IMR-90 (cell line): ENCODE data around the gene TOB2. TPM values are rescaled to one million over a fixed set of nuclear protein-coding genes. Genes with fewer than 3 reads are reported as not detected.
A peak's percentile ranks its signal among the peaks of the same experiment; 100 is the strongest.

Source experiments
- ATAC-seq: fragments of 200-7000 bp; cut with Tn5 transposase; 2 replicates; pipeline ENCODE4 v1.9.1; 2020; ENCODE audit warnings: low read depth, mild to moderate bottlenecking, moderate library complexity
- BruUV-seq: library from RNA; stranded (reverse); fragments of 400-500 nt; replicated peaks from 2 replicates; lab custom pipeline; 2021; lab: Mats Ljungman, UMichigan
- CTCF ChIA-PET: fragments of 300-600 bp; formaldehyde crosslinking; extraction: SDS; loops from one replicate; lab custom pipeline; 2021; ENCODE audit warnings: antibody characterized with exemption; lab: Yijun Ruan, JAX
- POLR2A ChIA-PET: fragments of 300-600 bp; sonication (Branson Sonifier 250); formaldehyde crosslinking; loops from one replicate; lab custom pipeline; 2022; ENCODE audit warnings: antibody characterized with exemption; ENCODE audit not compliant: unreplicated experiment; lab: Charles Lee
- DNase-seq: peaks from one replicate; pipeline ENCODE4 v3.0.0; 2013
- H2AFZ ChIP-seq: replicated peaks from 2 replicates; pipeline ENCODE3; 2013; ENCODE audit warnings: low read length, mild to moderate bottlenecking; ENCODE audit not compliant: poor library complexity
- H2AK5ac ChIP-seq: 2 replicates; pipeline ENCODE4 v1.6.1; 2013; ENCODE audit warnings: low read depth, low read length, inconsistent platforms
- H2AK9ac ChIP-seq: replicated peaks from 2 replicates; pipeline ENCODE3; 2013; ENCODE audit warnings: mild to moderate bottlenecking, low read depth, low read length, moderate library complexity; ENCODE audit not compliant: poor library complexity
- H2BK120ac ChIP-seq: 2 replicates; pipeline ENCODE4 v1.6.1; 2013; ENCODE audit warnings: low read depth, low read length, inconsistent platforms
- H2BK15ac ChIP-seq: 3 replicates; pipeline ENCODE4 v1.6.1; 2013; ENCODE audit warnings: low read depth, low read length, inconsistent platforms
- H2BK20ac ChIP-seq: 2 replicates; pipeline ENCODE4 v1.6.1; 2013; ENCODE audit warnings: low read depth, mild to moderate bottlenecking, inconsistent platforms, low read length, moderate library complexity
- H2BK5ac ChIP-seq: 2 replicates; pipeline ENCODE4 v1.6.1; 2013; ENCODE audit warnings: mild to moderate bottlenecking, low read depth, low read length, inconsistent platforms; ENCODE audit not compliant: poor library complexity, severe bottlenecking
- H3K14ac ChIP-seq: replicated peaks from 2 replicates; pipeline ENCODE4 v1.6.1; 2013; ENCODE audit warnings: low read depth, low read length, inconsistent platforms
- H3K18ac ChIP-seq: 2 replicates; pipeline ENCODE4 v1.6.1; 2013; ENCODE audit warnings: low read depth, low read length, control low read depth
- H3K23ac ChIP-seq: 2 replicates; pipeline ENCODE4 v1.6.1; 2013; ENCODE audit warnings: low read depth, low read length, inconsistent platforms
- H3K27ac ChIP-seq: 2 replicates; pipeline ENCODE4 v1.5.1; 2013; ENCODE audit warnings: mild to moderate bottlenecking, control low read depth, low read length; ENCODE audit not compliant: insufficient read depth
- H3K27me3 ChIP-seq: 2 replicates; pipeline ENCODE4 v1.6.1; 2013; ENCODE audit warnings: low read length; ENCODE audit not compliant: control insufficient read depth, insufficient read depth
- H3K36me3 ChIP-seq: 2 replicates; pipeline ENCODE4 v1.6.1; 2013; ENCODE audit warnings: low read length, mixed read lengths; ENCODE audit not compliant: control insufficient read depth, insufficient read depth
- H3K4ac ChIP-seq: 2 replicates; pipeline ENCODE4 v1.6.1; 2013; ENCODE audit warnings: low read depth, low read length, inconsistent platforms
- H3K4me1 ChIP-seq: 2 replicates; pipeline ENCODE4 v1.6.1; 2013; ENCODE audit warnings: low read length, mixed read lengths; ENCODE audit not compliant: control insufficient read depth, insufficient read depth
- H3K4me2 ChIP-seq: 2 replicates; pipeline ENCODE4 v1.6.1; 2013; ENCODE audit warnings: low read depth, mild to moderate bottlenecking, control low read depth, low read length, moderate library complexity
- H3K4me3 ChIP-seq: 2 replicates; pipeline ENCODE4 v1.5.1; 2013; ENCODE audit warnings: low read depth, mild to moderate bottlenecking, control low read depth, low read length, moderate library complexity; ENCODE audit not compliant: insufficient read depth
- H3K56ac ChIP-seq: 2 replicates; pipeline ENCODE4 v1.6.1; 2013; ENCODE audit warnings: low read length, inconsistent platforms; ENCODE audit not compliant: insufficient read depth; ENCODE audit errors: extremely low read depth
- H3K79me1 ChIP-seq, 2 experiments: 2 replicates each; pipeline ENCODE4 v1.6.1; 2013; ENCODE audit warnings: low read length in 2 of 2, inconsistent platforms in 1 of 2, low read depth in 1 of 2
- H3K9ac ChIP-seq: 2 replicates; pipeline ENCODE4 v1.6.1; 2013; ENCODE audit warnings: low read depth, low read length, control low read depth
- H3K9me1 ChIP-seq: 2 replicates; pipeline ENCODE4 v1.6.1; 2013; ENCODE audit warnings: low read length, inconsistent platforms; ENCODE audit not compliant: insufficient read depth
- H3K9me3 ChIP-seq: 2 replicates; pipeline ENCODE4 v1.6.1; 2013; ENCODE audit warnings: low read length; ENCODE audit not compliant: control insufficient read depth, insufficient read depth
- H4K20me1 ChIP-seq: 2 replicates; pipeline ENCODE4 v1.6.1; 2013; ENCODE audit warnings: low read length, inconsistent platforms; ENCODE audit not compliant: insufficient read depth
- H4K5ac ChIP-seq: 2 replicates; pipeline ENCODE4 v1.6.1; 2013; ENCODE audit warnings: mild to moderate bottlenecking, low read depth, low read length, control low read depth
- H4K8ac ChIP-seq, 2 experiments: 2 replicates each; pipeline ENCODE4 v1.6.1; 2013; ENCODE audit warnings: low read depth in 2 of 2, low read length in 2 of 2, control low read depth in 1 of 2, inconsistent platforms in 1 of 2
- H4K91ac ChIP-seq: 2 replicates; pipeline ENCODE4 v1.6.1; 2013; ENCODE audit warnings: low read depth, low read length, inconsistent platforms; ENCODE audit not compliant: insufficient read depth
- CTCF ChIP-seq: conservative IDR thresholded peaks from 2 replicates; pipeline ENCODE4 v1.5.1; 2012; ENCODE audit warnings: mild to moderate bottlenecking, low read depth, low read length, improper control_type of control experiment
- MXI1 ChIP-seq: IDR thresholded peaks from 2 replicates; pipeline ENCODE4 v1.6.1; 2012; ENCODE audit warnings: low read depth, mild to moderate bottlenecking, low read length, moderate library complexity, borderline replicate concordance
- WGBS, 2 experiments: methylation state at CpG; one replicate each; pipeline versions ENCODE4 v1.1.5 to v1.1.7; 2013; ENCODE audit warnings: missing lambda C conversion rate in 2 of 2; ENCODE audit not compliant: insufficient read length in 1 of 2; ENCODE audit errors: extremely low coverage in 2 of 2; 5-methylcytosine and 5-hydroxymethylcytosine counted together
- dilution Hi-C: fragments of 300-500 bp; cut with HindIII; formaldehyde crosslinking; loops from one replicate; pipeline ENCODE4 v1.14.3; 2018; ENCODE audit warnings: low sequenced_read_pairs; ENCODE audit not compliant: unreplicated experiment
- in situ Hi-C: fragments of 300-500 bp; cut with MboI; formaldehyde crosslinking; loops from 3 replicates; pipeline ENCODE4 v1.14.3; 2019; ENCODE audit warnings: low sequenced_read_pairs, inconsistent platforms, mixed read lengths
- intact Hi-C: fragments of 100-400 bp; cut with micrococcal nuclease; formaldehyde crosslinking; loops from 2 replicates; pipeline ENCODE4 v1.10.0; 2022
- polyA plus RNA-seq, 3 experiments: library from polyadenylated mRNA; depleted of rRNA; stranded (reverse); fragments of >200 nt; gene quantifications; 2 replicates each; pipeline ENCODE4 v1.2.3, GENCODE V29; 2012; ENCODE audit warnings: low replicate concordance in 1 of 3
- total RNA-seq: library from RNA; depleted of rRNA; stranded (reverse); fragments of >200 nt; gene quantifications from 2 replicates; pipeline ENCODE4 v1.2.3, GENCODE V29; 2012

Gene TOB2
- total and polyA plus RNA-seq, 2 of the 4 experiments (the other 2 are of a cell fraction), result 17.4 to 23.3 TPM

GRCh38 chr22:41444360-41445128 is 2.1 kb downstream of the TOB2 start:
- CTCF ChIA-PET, result no interaction called here
- peaks cover 16 to 49% of the 10 kb centered on the region in 2 experiments for H3K79me1 ChIP-seq
- H3K56ac ChIP-seq, result peak overlapping the region; percentile 79
- DNase-seq (peak; percentile 98), ATAC-seq (peak; percentile 52)
- H3K9me1 ChIP-seq, result peaks cover 12% of the 10 kb centered on the region
- H3K18ac ChIP-seq, result peak overlapping the region; percentile 33
- no peak overlapping the region for H2BK15ac ChIP-seq
- dilution Hi-C loops (no loop called here), intact Hi-C loops (no loop called here), in situ Hi-C loops (no loop called here)
- no peaks in the 10 kb centered on the region for H3K9me3 ChIP-seq
- peak overlapping the region; percentile 99 for H2AK9ac ChIP-seq
- H3K23ac ChIP-seq, result peak overlapping the region; percentile 88
- POLR2A ChIA-PET, result no interaction called here
- TF ChIP-seq CTCF (no peak), MXI1 (peak; percentile 61; the same call in 1 of the 2 replicates)
- peaks cover 55% of the 10 kb centered on the region for H4K20me1 ChIP-seq
- peak overlapping the region; percentile 93 for H3K9ac ChIP-seq
- H3K4me2 ChIP-seq, result peak overlapping the region; percentile 88
- BruUV-seq, result no TSS peak
- H2BK120ac ChIP-seq, result peak overlapping the region; percentile 26; the same call in 1 of the 2 replicates
- peak overlapping the region; percentile 89 for H3K4ac ChIP-seq
- WGBS, 2 experiments, result 0% methylated on average over 18 of the region's 35 CpGs; no CpG with 5 or more reads in 1 of the 2 experiments
- peak overlapping the region; percentile 93 for H2AK5ac ChIP-seq
- H2BK20ac ChIP-seq, result no peak overlapping the region
- H3K36me3 ChIP-seq, result peaks cover 6% of the 10 kb centered on the region
- H2BK5ac ChIP-seq, result peak overlapping the region; percentile 88
- peak overlapping the region; percentile 97 for H3K27ac ChIP-seq
- no peaks in the 10 kb centered on the region for H3K27me3 ChIP-seq
- H4K91ac ChIP-seq, result peak overlapping the region; percentile 67
- H4K5ac ChIP-seq, result peak overlapping the region; percentile 54
- H3K14ac ChIP-seq, result peak overlapping the region; percentile 97
- H2AFZ ChIP-seq, result peak overlapping the region; percentile 84
- peak overlapping the region; percentile 76 to 89 for H4K8ac ChIP-seq
- H3K4me1 ChIP-seq, result peaks cover 3% of the 10 kb centered on the region
- peak overlapping the region; percentile 97 for H3K4me3 ChIP-seq
